Measurements from ENCODE around the gene FAM186B.

The FAM186B gene

GRCh38 chr12:49585477-49586459 lies 19.7 kb downstream of the FAM186B start:
- no peak overlapping the region for H3K9ac ChIP-seq (ENCODE audit: low read length)
- H3K4me1 ChIP-seq (ENCODE audit: low read length), result peaks cover 11% of the 10 kb centered on the region
- no peak for TF ChIP-seq EZH2phosphoT487 (IDR thresholded peaks at IDR 0.05; ENCODE audit: low read depth)
- TF ChIP-seq, protein P1, sequence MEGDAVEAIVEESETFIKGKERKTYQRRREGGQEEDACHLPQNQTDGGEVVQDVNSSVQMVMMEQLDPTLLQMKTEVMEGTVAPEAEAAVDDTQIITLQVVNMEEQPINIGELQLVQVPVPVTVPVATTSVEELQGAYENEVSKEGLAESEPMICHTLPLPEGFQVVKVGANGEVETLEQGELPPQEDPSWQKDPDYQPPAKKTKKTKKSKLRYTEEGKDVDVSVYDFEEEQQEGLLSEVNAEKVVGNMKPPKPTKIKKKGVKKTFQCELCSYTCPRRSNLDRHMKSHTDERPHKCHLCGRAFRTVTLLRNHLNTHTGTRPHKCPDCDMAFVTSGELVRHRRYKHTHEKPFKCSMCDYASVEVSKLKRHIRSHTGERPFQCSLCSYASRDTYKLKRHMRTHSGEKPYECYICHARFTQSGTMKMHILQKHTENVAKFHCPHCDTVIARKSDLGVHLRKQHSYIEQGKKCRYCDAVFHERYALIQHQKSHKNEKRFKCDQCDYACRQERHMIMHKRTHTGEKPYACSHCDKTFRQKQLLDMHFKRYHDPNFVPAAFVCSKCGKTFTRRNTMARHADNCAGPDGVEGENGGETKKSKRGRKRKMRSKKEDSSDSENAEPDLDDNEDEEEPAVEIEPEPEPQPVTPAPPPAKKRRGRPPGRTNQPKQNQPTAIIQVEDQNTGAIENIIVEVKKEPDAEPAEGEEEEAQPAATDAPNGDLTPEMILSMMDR (IDR thresholded peaks at IDR 0.05; ENCODE audit: low read depth, low read length), result no peak
- H3K4me3 ChIP-seq (ENCODE audit: low read length), result no peak overlapping the region
- H3K27ac ChIP-seq (ENCODE audit: low read length), result no peak overlapping the region
- no peak overlapping the region for H3K4me2 ChIP-seq (ENCODE audit: low read length)
- no peaks in the 10 kb centered on the region for H3K79me2 ChIP-seq (ENCODE audit: low read length)
- H3K36me3 ChIP-seq (replicated peaks; ENCODE audit: low read depth, low read length), result peaks cover 3% of the 10 kb centered on the region
- H3K9me3 ChIP-seq (ENCODE audit: insufficient read depth, low read length), result no peaks in the 10 kb centered on the region
- H4K20me1 ChIP-seq (ENCODE audit: insufficient read depth, low read length), result no peaks in the 10 kb centered on the region
- H2AFZ ChIP-seq (ENCODE audit: low read depth, low read length), result no peak overlapping the region
- no peaks in the 10 kb centered on the region for H3K27me3 ChIP-seq (ENCODE audit: low read depth, low read length)

DNA sequence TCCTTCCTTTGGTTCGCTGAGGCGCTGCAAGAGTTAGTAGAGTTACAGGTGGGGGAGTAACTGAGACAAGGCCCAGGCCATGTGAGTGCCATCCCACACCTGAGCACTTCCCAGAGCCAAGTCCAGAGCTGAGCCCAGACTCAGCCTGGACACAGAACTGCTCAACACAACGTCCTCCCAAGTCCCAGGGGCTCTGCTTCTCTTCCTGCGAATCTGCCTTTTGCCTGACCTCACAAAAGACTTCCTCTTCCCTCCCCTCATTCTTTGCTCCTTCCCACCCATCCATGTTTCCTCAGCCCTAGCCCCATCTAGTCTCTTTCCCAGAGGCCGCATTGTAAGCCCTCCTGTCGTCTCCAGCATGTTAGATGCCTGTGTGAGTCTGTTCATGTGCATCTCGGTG lies 20.8 kb downstream of the FAM186B start:
- no peak overlapping the region for H2AFZ ChIP-seq (ENCODE audit: low read depth, low read length)
- H3K9me3 ChIP-seq (ENCODE audit: insufficient read depth, low read length), result no peaks in the 10 kb centered on the region
- no peaks in the 10 kb centered on the region for H4K20me1 ChIP-seq (ENCODE audit: insufficient read depth, low read length)
- H3K79me2 ChIP-seq (ENCODE audit: low read length), result no peaks in the 10 kb centered on the region; the same call in 1 of the 2 replicates
- H3K36me3 ChIP-seq (replicated peaks; ENCODE audit: low read depth, low read length), result no peaks in the 10 kb centered on the region
- TF ChIP-seq EZH2phosphoT487 (IDR thresholded peaks at IDR 0.05; ENCODE audit: low read depth), result no peak
- TF ChIP-seq, protein P1 (IDR thresholded peaks at IDR 0.05; ENCODE audit: low read depth, low read length), result no peak
- H3K4me3 ChIP-seq (ENCODE audit: low read length), result no peak overlapping the region
- no peaks in the 10 kb centered on the region for H3K27me3 ChIP-seq (ENCODE audit: low read depth, low read length)
- H3K27ac ChIP-seq (ENCODE audit: low read length), result no peak overlapping the region
- H3K4me1 ChIP-seq (ENCODE audit: low read length), result peaks cover 11% of the 10 kb centered on the region
- H3K4me2 ChIP-seq (ENCODE audit: low read length), result no peak overlapping the region
- H3K9ac ChIP-seq (ENCODE audit: low read length), result no peak overlapping the region

GRCh38 chr12:49583366-49584094 lies 21.9 kb downstream of the FAM186B start:
- H3K9me3 ChIP-seq (ENCODE audit: insufficient read depth, low read length), result no peaks in the 10 kb centered on the region
- no peak overlapping the region for H3K4me3 ChIP-seq (ENCODE audit: low read length)
- no peak overlapping the region for H3K27ac ChIP-seq (ENCODE audit: low read length)
- H4K20me1 ChIP-seq (ENCODE audit: insufficient read depth, low read length), result no peaks in the 10 kb centered on the region
- H3K4me1 ChIP-seq (ENCODE audit: low read length), result peaks cover 11% of the 10 kb centered on the region
- TF ChIP-seq, protein P1 (IDR thresholded peaks at IDR 0.05; ENCODE audit: low read depth, low read length), result no peak
- no peak for TF ChIP-seq EZH2phosphoT487 (IDR thresholded peaks at IDR 0.05; ENCODE audit: low read depth)
- H2AFZ ChIP-seq (ENCODE audit: low read depth, low read length), result no peak overlapping the region
- no peaks in the 10 kb centered on the region; the same call in 1 of the 2 replicates for H3K79me2 ChIP-seq (ENCODE audit: low read length)
- H3K36me3 ChIP-seq (replicated peaks; ENCODE audit: low read depth, low read length), result no peaks in the 10 kb centered on the region
- no peak overlapping the region for H3K4me2 ChIP-seq (ENCODE audit: low read length)
- H3K9ac ChIP-seq (ENCODE audit: low read length), result no peak overlapping the region
- H3K27me3 ChIP-seq (ENCODE audit: low read depth, low read length), result no peaks in the 10 kb centered on the region

DNA sequence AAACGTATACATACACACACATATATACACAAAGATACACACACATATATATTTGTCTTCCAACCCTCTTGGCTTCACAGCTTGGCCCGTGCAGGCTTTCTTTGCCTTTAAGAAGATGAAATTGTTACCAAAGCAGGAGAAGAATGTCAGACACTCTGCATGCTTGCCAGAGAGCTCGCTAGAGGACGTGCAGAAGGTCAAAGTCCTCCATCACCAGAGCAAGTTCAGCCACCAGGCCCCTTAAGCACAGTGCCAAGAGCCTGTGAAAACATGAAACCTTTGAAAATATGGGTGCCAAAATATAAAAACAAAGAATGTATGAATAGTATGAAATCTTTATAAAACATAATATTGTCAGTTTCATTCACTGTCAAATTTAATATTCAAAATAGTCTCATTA lies 22.6 kb downstream of the FAM186B start:
- Histone ChIP-seq H3K9ac (ENCODE audit: low read length) (no peak overlapping the region), H3K27me3 (ENCODE audit: low read depth, low read length) (no peaks in the 10 kb centered on the region), H3K27ac (ENCODE audit: low read length) (no peak overlapping the region), H2AFZ (ENCODE audit: low read depth, low read length) (no peak overlapping the region), H3K36me3 (replicated peaks; ENCODE audit: low read depth, low read length) (no peaks in the 10 kb centered on the region), H3K4me2 (ENCODE audit: low read length) (no peak overlapping the region), H3K9me3 (ENCODE audit: insufficient read depth, low read length) (no peaks in the 10 kb centered on the region), H3K4me1 (ENCODE audit: low read length) (peaks cover 11% of the 10 kb centered on the region), H3K4me3 (ENCODE audit: low read length) (no peak overlapping the region), H3K79me2 (ENCODE audit: low read length) (no peaks in the 10 kb centered on the region; the same call in 1 of the 2 replicates), H4K20me1 (ENCODE audit: insufficient read depth, low read length) (no peaks in the 10 kb centered on the region)
- TF ChIP-seq, protein P1 (IDR thresholded peaks at IDR 0.05; ENCODE audit: low read depth, low read length), result no peak
- TF ChIP-seq EZH2phosphoT487 (IDR thresholded peaks at IDR 0.05; ENCODE audit: low read depth), result no peak
